Astrocyte of the cerebellum (primary cell): ENCODE results near the gene ASCL2.

Experiments
- DNase-seq: peaks from one replicate; pipeline ENCODE4 v3.0.0-alpha.2; 2011; ENCODE audit warnings: low read depth
- H3K4me3 ChIP-seq: 2 replicates; pipeline ENCODE4 v1.5.1; 2011; ENCODE audit warnings: mild to moderate bottlenecking, low read depth, low read length, moderate library complexity
- in situ Hi-C: cut with HindIII; loops from 2 replicates; pipeline ENCODE4 v1.10.0; 2017; ENCODE audit warnings: low sequenced_read_pairs
- TF ChIP-seq, protein P1 (sequence below): IDR thresholded peaks from 2 replicates; pipeline ENCODE4 v1.5.1; 2012; ENCODE audit warnings: low read length, low read depth, moderate library complexity, mild to moderate bottlenecking; ENCODE audit errors: missing control alignments

The ASCL2 gene

DNA sequence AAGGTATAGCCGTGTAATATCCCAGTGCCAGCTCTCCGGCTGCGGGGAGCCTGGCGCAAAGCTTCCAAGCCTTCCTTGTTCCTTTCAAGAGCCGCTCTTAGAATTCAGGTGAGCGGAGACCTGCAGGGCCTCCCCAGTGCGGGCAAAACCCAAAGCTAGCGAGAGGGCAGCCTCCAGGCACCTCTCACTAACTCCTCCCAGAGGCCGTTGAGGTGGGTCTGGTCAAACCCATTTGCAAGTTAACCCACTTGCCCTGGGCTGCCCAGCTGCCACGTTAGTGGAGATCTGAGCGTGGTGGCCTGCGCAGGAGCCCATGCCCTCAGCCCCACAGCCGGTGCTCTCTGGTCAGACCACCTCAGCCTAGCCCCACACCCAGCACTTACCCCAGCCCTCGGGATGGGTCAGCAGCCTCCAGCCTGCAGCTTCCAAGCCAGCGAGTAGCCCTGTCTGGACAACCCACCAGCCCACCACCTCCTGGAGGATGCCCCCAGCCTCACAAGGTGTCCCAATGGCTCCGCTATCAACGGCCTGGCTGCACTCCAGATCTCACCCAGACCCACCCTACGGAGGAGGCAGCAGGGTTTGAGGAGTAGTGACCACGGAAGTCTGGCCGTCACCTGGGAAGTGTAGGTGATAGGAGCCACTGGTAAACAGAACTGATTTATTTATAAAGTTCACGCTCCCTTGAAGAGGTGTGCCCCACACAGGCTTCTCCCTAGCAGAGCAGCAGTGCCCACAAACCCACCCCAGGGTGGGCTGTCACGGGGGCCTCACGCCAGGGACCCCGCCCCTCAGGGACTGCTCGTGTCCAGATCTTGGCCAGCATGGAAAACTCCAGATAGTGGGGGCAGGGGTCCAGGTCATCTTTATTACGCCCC, 2.3 kb downstream of the ASCL2 start:
- TF ChIP-seq, protein P1, sequence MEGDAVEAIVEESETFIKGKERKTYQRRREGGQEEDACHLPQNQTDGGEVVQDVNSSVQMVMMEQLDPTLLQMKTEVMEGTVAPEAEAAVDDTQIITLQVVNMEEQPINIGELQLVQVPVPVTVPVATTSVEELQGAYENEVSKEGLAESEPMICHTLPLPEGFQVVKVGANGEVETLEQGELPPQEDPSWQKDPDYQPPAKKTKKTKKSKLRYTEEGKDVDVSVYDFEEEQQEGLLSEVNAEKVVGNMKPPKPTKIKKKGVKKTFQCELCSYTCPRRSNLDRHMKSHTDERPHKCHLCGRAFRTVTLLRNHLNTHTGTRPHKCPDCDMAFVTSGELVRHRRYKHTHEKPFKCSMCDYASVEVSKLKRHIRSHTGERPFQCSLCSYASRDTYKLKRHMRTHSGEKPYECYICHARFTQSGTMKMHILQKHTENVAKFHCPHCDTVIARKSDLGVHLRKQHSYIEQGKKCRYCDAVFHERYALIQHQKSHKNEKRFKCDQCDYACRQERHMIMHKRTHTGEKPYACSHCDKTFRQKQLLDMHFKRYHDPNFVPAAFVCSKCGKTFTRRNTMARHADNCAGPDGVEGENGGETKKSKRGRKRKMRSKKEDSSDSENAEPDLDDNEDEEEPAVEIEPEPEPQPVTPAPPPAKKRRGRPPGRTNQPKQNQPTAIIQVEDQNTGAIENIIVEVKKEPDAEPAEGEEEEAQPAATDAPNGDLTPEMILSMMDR, result no peak
- in situ Hi-C loops, result loop anchor here (5.0 kb wide), 1 partner anchor 74 kb away; no protein-coding TSS in a partner anchor
- H3K4me3 ChIP-seq, result no peak overlapping the region
- DNase-seq, result no peak

GRCh38 chr11:2267306-2267850, 3.0 kb downstream of the ASCL2 start:
- H3K4me3 ChIP-seq, result no peak overlapping the region
- TF ChIP-seq, protein P1, result no peak
- no peak for DNase-seq
- in situ Hi-C loops, result loop anchor here (5.0 kb wide), 1 partner anchor 75 kb away; no protein-coding TSS in a partner anchor

- H3K4me3 ChIP-seq, result no peak overlapping the region
- in situ Hi-C loops, result loop anchor here (5.0 kb wide), 1 partner anchor 76 kb away; no protein-coding TSS in a partner anchor
- DNase-seq, result no peak
- TF ChIP-seq, protein P1, result no peak
Observed at GRCh38 chr11:2266586-2267305, 3.6 kb downstream of the ASCL2 start.

- in situ Hi-C loops, result loop anchor here (5.0 kb wide), 1 partner anchor 76 kb away; no protein-coding TSS in a partner anchor
- no peak overlapping the region for H3K4me3 ChIP-seq
- TF ChIP-seq, protein P1, result no peak
- DNase-seq, result no peak
Observed at GRCh38 chr11:2265854-2266585, 4.4 kb downstream of the ASCL2 start.

GRCh38 chr11:2265396-2265795, 5.0 kb downstream of the ASCL2 start:
- no peak overlapping the region for H3K4me3 ChIP-seq
- TF ChIP-seq, protein P1, result no peak
- DNase-seq, result no peak
- in situ Hi-C loops, result loop anchor here (5.0 kb wide), 1 partner anchor 77 kb away; no protein-coding TSS in a partner anchor
